Dermis microvascular lymphatic vessel endothelial cell (primary cell): Measurements from ENCODE around the gene HPSE2. TPM values are rescaled to one million over a fixed set of nuclear protein-coding genes. Genes with fewer than 3 reads are reported as not detected.

Experiments
- DNase-seq, 2 donors: peaks; one replicate each; pipeline versions ENCODE4 v3.0.0 to v3.0.0-alpha.2; 2010; ENCODE audit warnings: low read depth in 2 of 2
- total RNA-seq: library from RNA; depleted of rRNA; stranded (reverse); fragments of >200 nt; gene quantifications from 2 replicates; pipeline ENCODE4 v1.2.1, GENCODE V29; 2014

Gene HPSE2
- total RNA-seq, 1 donor from 2014 or later = under 0.01 TPM

DNA sequence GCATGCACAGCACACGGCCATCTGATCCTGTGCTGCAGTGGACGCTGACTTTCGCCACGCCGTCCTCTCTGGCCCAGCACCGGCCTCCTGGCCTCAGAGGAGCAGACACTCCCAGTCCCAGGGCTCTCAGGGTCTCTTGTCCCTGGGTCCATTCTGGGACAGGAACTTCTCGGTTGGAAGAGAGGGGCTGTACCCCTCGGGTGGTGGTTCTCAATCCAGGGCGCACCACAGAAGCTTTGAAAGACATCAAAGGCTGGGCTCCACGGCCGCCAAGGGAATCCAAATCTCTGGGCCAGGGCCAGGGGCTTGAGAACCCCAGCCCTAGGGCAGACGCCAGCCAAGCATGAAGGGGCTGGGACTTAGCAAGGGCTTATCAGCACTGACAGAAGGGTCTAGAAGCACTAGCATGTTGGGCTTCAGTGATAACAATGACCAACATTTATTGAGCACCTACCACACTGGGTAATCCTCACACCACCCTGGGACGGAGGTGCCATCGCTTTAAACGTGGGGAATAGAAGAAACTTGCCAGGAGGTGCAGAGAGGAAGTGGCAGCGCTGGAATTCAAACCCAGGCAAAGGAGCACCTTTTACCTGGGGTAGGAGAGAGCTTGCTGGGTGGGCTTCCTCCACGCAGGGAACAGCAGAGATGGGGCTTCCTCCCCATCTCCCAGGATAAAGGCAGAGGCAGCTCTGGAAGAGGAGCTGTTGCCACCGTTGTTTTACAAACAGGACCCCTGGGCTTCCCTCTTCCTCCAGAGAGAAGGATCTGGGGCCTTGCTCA, 818.9 kb downstream of the HPSE2 start:
- no peak for DNase-seq

GRCh38 chr10:98415731-98416119, 819.9 kb downstream of the HPSE2 start:
- DNase-seq = no peak

DNA sequence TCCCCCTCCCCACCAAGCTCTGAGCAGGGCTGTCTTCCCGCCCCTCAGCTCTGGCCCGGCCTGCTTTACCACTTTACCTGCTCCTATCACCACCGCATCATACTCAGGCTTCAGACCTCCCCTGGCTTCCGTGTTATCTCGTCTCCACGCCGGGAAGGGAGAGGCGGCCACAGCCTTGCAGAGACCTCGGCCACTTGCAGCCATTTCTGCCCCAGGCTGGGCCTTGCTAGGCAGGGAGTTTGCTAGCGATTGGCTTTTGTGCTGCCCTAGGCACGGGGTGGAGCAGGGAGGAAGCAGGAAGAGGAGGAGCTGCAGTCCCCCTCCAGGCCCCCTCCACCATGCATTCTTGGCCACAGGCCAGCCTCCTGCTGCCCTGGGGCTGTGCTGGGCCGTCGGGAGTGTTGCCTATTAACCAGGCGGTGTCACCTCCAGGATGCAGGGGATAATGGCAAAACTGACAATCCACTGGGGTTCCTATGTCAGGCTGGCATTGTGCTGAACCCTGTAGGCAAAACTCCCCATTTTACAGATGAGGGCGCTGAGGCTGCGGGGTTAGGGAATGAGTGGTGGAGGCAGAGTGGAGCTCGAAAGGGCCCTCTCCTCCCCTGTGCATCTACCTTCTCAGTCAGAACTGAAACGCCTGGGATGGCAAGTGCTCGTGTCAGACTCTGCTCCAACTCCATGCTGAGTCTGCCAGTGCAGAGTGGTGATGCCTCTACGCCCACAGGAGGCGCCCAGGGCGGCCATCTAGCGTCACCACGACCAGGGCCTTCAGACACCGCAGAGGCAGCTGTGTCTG, 820.5 kb downstream of the HPSE2 start, which contains the start of gene PYROXD2:
Gene PYROXD2 (minus strand): TSS at position 251 of the 799 bp plus-strand sequence. CDS start 47 bp downstream, at position 204.
- DNase-seq = peak; percentile 87 to 92

DNA sequence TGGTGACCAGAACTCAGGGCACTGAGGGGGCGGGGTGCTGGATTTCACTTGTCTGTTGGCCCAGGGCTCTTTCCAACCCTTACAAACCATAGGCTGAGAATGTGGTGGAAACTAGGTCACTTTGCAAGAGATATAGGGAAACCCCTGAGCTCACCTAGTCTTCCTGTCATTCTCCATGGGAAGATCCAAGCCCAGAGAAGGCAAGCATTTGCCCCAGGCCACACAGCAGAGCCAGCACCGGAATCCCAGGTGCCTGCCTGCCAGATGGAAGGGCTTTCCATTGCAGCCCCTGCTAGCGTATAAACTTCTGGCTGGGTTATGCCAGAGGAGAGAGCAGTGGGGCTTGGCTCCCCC, 821.1 kb downstream of the HPSE2 start:
- DNase-seq = no peak

DNA sequence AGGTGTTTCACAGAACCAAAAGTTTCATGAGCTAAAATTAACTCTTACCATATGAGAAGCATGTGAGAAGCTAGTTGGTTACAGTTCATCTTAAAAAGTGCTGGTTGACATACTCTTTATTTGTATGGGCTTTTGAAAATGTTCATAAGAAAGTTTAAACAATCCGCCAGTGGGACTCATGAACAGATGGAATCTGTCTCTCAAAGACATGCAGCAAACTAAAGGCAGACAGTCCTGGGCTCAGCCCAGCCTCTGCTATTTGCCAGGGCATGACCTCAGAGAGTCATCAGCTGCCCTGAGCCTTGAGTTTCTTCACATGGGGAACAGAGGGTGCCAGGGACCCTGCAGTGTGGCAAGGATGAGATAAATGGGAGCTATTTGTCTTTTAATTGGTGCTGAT, 823.9 kb downstream of the HPSE2 start:
- DNase-seq = no peak

DNA sequence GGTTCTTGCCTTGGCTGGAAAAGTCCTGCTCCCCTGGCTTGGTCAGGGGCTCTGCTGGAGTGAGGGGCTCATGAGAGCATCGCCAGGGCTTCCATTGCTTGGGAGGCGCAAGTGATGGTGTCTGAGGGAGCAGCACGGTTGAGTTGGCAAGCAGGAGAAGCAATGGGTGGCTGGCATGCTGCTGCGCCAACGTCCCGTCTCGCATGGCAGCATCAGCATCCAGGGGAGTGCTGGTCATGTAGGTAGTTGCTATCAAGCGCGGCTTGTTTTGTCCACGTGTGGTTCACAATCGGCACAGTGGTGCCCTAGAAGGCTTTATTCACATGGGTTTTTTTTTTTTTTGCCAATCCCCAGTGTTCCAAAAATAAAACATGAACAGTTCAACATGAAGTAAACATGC, 824.5 kb downstream of the HPSE2 start:
- DNase-seq = no peak

GRCh38 chr10:98410759-98411158, 824.9 kb downstream of the HPSE2 start:
- DNase-seq = no peak

DNA sequence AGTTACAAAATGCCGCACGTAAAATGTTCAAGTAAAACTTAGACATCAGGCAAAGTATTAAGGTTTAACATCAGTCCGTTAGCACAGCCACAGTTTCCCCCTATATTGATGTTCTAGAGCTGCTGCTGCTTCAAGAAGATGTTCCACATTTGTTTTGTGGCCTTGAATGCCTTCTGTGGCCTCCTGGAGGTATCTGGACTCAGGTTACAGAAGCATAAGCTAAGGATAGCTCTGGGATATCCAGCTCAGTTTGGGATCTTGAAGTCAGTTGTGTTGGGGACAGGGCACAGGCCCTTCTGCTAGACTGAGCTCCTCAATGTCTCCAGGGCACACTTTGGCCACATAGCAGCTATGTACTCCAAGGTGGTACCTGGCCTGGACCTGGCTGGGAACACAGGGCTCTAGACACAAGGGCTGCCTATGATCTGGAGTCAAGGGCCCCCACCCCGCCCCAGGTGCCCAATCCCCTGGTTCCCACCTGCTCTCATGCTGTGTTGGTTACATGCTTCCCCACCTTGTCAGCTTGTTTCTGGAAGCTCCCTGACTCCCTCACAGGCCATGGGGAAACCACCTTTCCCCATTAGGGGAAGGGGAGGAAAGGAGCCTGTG, 825.4 kb downstream of the HPSE2 start:
- DNase-seq = no peak

DNA sequence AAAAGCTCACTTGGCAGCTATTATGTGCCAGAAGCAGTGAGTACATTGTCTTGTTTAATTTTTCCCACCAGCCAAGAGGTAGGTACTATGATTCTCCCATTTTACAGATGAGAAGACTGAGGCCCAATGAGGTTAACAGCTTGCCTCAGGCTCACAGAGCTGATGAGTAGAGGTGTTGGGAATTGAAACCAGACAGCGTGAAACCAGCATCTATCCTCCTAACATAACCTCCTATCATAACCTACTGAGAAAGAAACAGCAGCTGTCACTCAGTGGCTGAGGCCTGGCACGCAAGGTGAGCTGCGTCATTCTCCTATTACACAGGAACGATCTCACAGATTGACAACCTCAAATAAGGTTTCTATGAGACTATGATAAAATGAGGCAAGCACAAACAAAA, 826.9 kb downstream of the HPSE2 start:
- DNase-seq = no peak

DNA sequence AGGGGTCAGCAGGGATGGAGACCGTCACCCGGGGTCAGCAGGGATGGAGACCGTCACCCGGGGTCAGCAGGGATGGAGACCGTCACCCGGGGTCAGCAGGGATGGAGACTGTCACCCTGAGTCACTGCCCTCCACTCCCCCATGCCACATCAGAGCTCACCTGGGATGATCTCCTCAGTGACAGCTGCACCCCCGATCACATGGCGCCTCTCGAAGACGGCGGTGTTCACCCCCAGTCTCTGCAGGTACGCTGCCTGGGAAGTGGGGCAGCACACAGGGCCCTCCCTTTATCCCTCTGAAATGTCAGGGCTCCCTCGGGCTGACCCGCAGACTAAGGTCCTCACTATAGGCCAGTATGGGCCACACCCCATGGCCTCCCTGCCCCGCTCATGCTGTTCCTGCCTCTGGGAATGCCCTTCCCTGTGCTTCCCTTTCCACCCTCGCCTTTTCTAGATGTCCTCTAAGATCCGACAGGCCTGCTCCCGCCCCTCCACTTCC, 827.9 kb downstream of the HPSE2 start:
- DNase-seq = no peak

Other genes with a start within 250 kb of the HPSE2 start
- gene CNNM1, start 93.5 kb upstream of the HPSE2 start, total RNA-seq = under 0.01 TPM in 1 of 2 replicates, not detected in the other
- 22.3 and 23.4 TPM in 2 replicates for gene GOT1, start 194.8 kb upstream of the HPSE2 start, total RNA-seq